ENCODE measurements around the gene PRH2.

Gene PRH2

GRCh38 chr12:10928746-10929286 is at the start of gene PRH2:
Gene PRH2 (plus strand): TSS chr12:10929236. CDS start chr12:10929274, 38 bp downstream.
- DNase-seq = no peak

- DNase-seq = no peak
These were observed 44.8 kb upstream of the PRH2 start, which contains the start of gene PRH1 for GRCh38 chr12:10884086-10884725. Gene PRH1 (minus strand): TSS chr12:10884255. CDS start chr12:10884217, 38 bp downstream.

- no peak for DNase-seq
These were observed 39.8 kb upstream of the PRH2 start for GRCh38 chr12:10889226-10889625.

GRCh38 chr12:10891937-10892336 is 37.1 kb upstream of the PRH2 start:
- no peak for DNase-seq

- DNase-seq = no peak
These were observed 32.2 kb upstream of the PRH2 start for GRCh38 chr12:10896854-10897253.

- DNase-seq = no peak
These were observed 28.5 kb upstream of the PRH2 start for GRCh38 chr12:10900530-10900929.

- DNase-seq = no peak
These were observed 28.1 kb upstream of the PRH2 start for GRCh38 chr12:10900972-10901371.

- DNase-seq = peak; percentile 17
These were observed 27.6 kb upstream of the PRH2 start for GRCh38 chr12:10901427-10901826.

- no peak for DNase-seq
These were observed 24.4 kb upstream of the PRH2 start for GRCh38 chr12:10904686-10905085.

GRCh38 chr12:10909462-10909861 is 19.6 kb upstream of the PRH2 start, which contains the start of gene TAS2R13:
Gene TAS2R13 (minus strand): TSS chr12:10909562. CDS start chr12:10909298, 264 bp downstream.
- no peak for DNase-seq

- DNase-seq = no peak
These were observed 18.7 kb upstream of the PRH2 start for GRCh38 chr12:10910380-10910779.

- DNase-seq = no peak
These were observed 9.2 kb upstream of the PRH2 start for GRCh38 chr12:10919809-10920208.

- no peak for DNase-seq
These were observed 2.8 kb upstream of the PRH2 start for GRCh38 chr12:10926269-10926668.

- DNase-seq = peak; percentile 29
These were observed 7.5 kb downstream of the PRH2 start for GRCh38 chr12:10936506-10936905.

GRCh38 chr12:10939163-10939562 is 10.1 kb downstream of the PRH2 start, which contains the start of gene TAS2R14:
Gene TAS2R14 (minus strand): TSS chr12:10939263. CDS start chr12:10939207, 56 bp downstream.
- no peak for DNase-seq

GRCh38 chr12:10940389-10940788 is 11.4 kb downstream of the PRH2 start:
- no peak for DNase-seq

GRCh38 chr12:10941369-10941768 is 12.3 kb downstream of the PRH2 start:
- no peak for DNase-seq

- DNase-seq = no peak
These were observed 13.0 kb downstream of the PRH2 start for GRCh38 chr12:10941916-10942607.

- no peak for DNase-seq
These were observed 14.1 kb downstream of the PRH2 start for GRCh38 chr12:10943167-10943566.

- no peak for DNase-seq
These were observed 23.6 kb downstream of the PRH2 start for GRCh38 chr12:10952645-10953044.

- DNase-seq = no peak
These were observed 27.0 kb downstream of the PRH2 start for GRCh38 chr12:10956085-10956484.

- no peak for DNase-seq
These were observed 28.7 kb downstream of the PRH2 start for GRCh38 chr12:10957741-10958140.

- peak; percentile 72 for DNase-seq
These were observed 30.8 kb downstream of the PRH2 start for GRCh38 chr12:10959804-10960203.

GRCh38 chr12:10960211-10960610 is 31.2 kb downstream of the PRH2 start:
- DNase-seq = peak; percentile 72

All from OCI-M1 (cell line).